ENCODE data around the gene ADI1. TPM values are rescaled to one million over a fixed set of nuclear protein-coding genes. Genes with fewer than 3 reads are reported as not detected.

The ADI1 gene
- total and polyA plus RNA-seq, 4 donors = 56.2 to 660 (median 158) TPM

DNA sequence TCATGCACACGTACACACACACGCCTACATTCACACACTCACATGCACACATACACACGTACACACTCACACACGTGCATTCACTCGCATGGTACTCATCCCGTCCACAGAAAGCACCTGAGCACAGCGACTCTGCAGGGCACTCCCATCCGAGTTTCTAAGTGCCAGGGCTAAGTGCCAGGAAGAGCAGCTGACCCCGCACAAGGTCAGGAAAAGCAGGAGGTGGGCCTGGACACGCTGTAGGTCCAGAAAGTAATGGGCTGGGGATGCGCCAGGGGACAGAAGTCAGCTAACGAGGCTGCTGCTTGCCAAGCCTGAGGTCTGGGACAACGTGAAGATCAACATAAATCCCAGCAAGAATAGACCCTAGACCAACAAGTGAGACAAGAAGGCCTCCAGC, 15.8 kb downstream of the ADI1 start (continued):
- TF ChIP-seq, protein P1, sequence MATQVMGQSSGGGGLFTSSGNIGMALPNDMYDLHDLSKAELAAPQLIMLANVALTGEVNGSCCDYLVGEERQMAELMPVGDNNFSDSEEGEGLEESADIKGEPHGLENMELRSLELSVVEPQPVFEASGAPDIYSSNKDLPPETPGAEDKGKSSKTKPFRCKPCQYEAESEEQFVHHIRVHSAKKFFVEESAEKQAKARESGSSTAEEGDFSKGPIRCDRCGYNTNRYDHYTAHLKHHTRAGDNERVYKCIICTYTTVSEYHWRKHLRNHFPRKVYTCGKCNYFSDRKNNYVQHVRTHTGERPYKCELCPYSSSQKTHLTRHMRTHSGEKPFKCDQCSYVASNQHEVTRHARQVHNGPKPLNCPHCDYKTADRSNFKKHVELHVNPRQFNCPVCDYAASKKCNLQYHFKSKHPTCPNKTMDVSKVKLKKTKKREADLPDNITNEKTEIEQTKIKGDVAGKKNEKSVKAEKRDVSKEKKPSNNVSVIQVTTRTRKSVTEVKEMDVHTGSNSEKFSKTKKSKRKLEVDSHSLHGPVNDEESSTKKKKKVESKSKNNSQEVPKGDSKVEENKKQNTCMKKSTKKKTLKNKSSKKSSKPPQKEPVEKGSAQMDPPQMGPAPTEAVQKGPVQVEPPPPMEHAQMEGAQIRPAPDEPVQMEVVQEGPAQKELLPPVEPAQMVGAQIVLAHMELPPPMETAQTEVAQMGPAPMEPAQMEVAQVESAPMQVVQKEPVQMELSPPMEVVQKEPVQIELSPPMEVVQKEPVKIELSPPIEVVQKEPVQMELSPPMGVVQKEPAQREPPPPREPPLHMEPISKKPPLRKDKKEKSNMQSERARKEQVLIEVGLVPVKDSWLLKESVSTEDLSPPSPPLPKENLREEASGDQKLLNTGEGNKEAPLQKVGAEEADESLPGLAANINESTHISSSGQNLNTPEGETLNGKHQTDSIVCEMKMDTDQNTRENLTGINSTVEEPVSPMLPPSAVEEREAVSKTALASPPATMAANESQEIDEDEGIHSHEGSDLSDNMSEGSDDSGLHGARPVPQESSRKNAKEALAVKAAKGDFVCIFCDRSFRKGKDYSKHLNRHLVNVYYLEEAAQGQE (IDR thresholded peaks at IDR 0.05) = no peak
- TF ChIP-seq RXRA (IDR thresholded peaks at IDR 0.05) = no peak
- TF ChIP-seq, protein P2, sequence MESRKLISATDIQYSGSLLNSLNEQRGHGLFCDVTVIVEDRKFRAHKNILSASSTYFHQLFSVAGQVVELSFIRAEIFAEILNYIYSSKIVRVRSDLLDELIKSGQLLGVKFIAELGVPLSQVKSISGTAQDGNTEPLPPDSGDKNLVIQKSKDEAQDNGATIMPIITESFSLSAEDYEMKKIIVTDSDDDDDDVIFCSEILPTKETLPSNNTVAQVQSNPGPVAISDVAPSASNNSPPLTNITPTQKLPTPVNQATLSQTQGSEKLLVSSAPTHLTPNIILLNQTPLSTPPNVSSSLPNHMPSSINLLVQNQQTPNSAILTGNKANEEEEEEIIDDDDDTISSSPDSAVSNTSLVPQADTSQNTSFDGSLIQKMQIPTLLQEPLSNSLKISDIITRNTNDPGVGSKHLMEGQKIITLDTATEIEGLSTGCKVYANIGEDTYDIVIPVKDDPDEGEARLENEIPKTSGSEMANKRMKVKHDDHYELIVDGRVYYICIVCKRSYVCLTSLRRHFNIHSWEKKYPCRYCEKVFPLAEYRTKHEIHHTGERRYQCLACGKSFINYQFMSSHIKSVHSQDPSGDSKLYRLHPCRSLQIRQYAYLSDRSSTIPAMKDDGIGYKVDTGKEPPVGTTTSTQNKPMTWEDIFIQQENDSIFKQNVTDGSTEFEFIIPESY (IDR thresholded peaks at IDR 0.05) = no peak
- TF ChIP-seq ATF3 (IDR thresholded peaks at IDR 0.05) = no peak
- TF ChIP-seq, protein P3, sequence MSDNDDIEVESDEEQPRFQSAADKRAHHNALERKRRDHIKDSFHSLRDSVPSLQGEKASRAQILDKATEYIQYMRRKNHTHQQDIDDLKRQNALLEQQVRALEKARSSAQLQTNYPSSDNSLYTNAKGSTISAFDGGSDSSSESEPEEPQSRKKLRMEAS (IDR thresholded peaks at IDR 0.05) = no peak
- no peak for TF ChIP-seq JUND (IDR thresholded peaks at IDR 0.05)
- no peak for TF ChIP-seq NR2F2 (IDR thresholded peaks at IDR 0.05)

GRCh38 chr2:3503046-3503445, 16.3 kb downstream of the ADI1 start:
- no peaks in the 10 kb centered on the region for H3K9me3 ChIP-seq (ENCODE audit: control insufficient read depth in 4 of 4, low read length in 3 of 4)
- no peak for TF ChIP-seq YY1 (IDR thresholded peaks at IDR 0.05)
- TF ChIP-seq FOXA1 (IDR thresholded peaks at IDR 0.05) = no peak
- no peak for TF ChIP-seq JUND (IDR thresholded peaks at IDR 0.05)
- TF ChIP-seq SP1 (IDR thresholded peaks at IDR 0.05) = no peak
- TF ChIP-seq, protein P1 (IDR thresholded peaks at IDR 0.05) = no peak
- H3K4me3 ChIP-seq (ENCODE audit: low read depth in 1 of 3, low read length in 3 of 3) = no peak overlapping the region
- 95% methylated on average over 14 of the region's 14 CpGs for WGBS
- H3K4me1 ChIP-seq (ENCODE audit: control insufficient read depth in 4 of 4, insufficient read depth in 4 of 4, low read length in 3 of 4) = peaks cover 0 to 38% (median 23%) of the 10 kb centered on the region in 4 donors
- H3K27ac ChIP-seq (ENCODE audit: low read depth in 1 of 2, low read length in 2 of 2) = no peak overlapping the region
- no peaks in the 10 kb centered on the region for H3K27me3 ChIP-seq (ENCODE audit: control insufficient read depth in 4 of 4, insufficient read depth in 4 of 4, low read length in 3 of 4)
- DNase-seq (ENCODE audit: low spot score) = no peak
- H3K36me3 ChIP-seq (ENCODE audit: control insufficient read depth in 4 of 4, insufficient read depth in 3 of 4, low read depth in 1 of 4, low read length in 3 of 4) = peaks cover 12 to 62% (median 50%) of the 10 kb centered on the region in 4 donors
- H3K9ac ChIP-seq (ENCODE audit: low read depth in 1 of 2, low read length in 2 of 2) = no peak overlapping the region
